ENCODE results near the gene OPCML.

Gene OPCML

GRCh38 chr11:133081020-133081419, 451.3 kb downstream of the OPCML start:
- 0 out of 2 replicates have a peak, but pooled peaks cover 5% of the 10 kb centered on the region for H3K27me3 ChIP-seq (replicated peaks; ENCODE audit: insufficient read depth, low read length)
- H3K4me1 ChIP-seq (ENCODE audit: low read length), result no peaks in the 10 kb centered on the region
- no peaks in the 10 kb centered on the region for H3F3A ChIP-seq (ENCODE audit: insufficient read depth, low read length)
- no peak overlapping the region for H3K4me2 ChIP-seq (ENCODE audit: low read depth, low read length)
- H3K9me3 ChIP-seq (replicated peaks; ENCODE audit: insufficient read depth, low read length), result no peaks in the 10 kb centered on the region
- H2AFZ ChIP-seq (ENCODE audit: low read length), result no peak overlapping the region
- TF ChIP-seq EZH2phosphoT487 (IDR thresholded peaks at IDR 0.05; ENCODE audit: low read length) (no peak), EZH2 (optimal IDR thresholded peaks at IDR 0.05; ENCODE audit: low read depth, low read length) (no peak), CTCF (IDR thresholded peaks at IDR 0.05; ENCODE audit: low read length) (no peak)
- no peak overlapping the region for H3K4me3 ChIP-seq (ENCODE audit: low read length)
- H3K9ac ChIP-seq (ENCODE audit: low read length), result no peak overlapping the region
- DNase-seq, result no peak
- H3K79me2 ChIP-seq (ENCODE audit: low read length), result no peaks in the 10 kb centered on the region
- no peak overlapping the region for H3K27ac ChIP-seq (ENCODE audit: low read length)
- no peaks in the 10 kb centered on the region for H4K20me1 ChIP-seq (ENCODE audit: insufficient read depth, low read length)
- no peaks in the 10 kb centered on the region for H3K36me3 ChIP-seq (replicated peaks; ENCODE audit: insufficient read depth, low read length)
- H3K9me2 ChIP-seq (replicated peaks; ENCODE audit: insufficient read depth, low read length), result no peaks in the 10 kb centered on the region

- Histone ChIP-seq H3K9me2 (replicated peaks; ENCODE audit: insufficient read depth, low read length) (no peaks in the 10 kb centered on the region), H3F3A (ENCODE audit: insufficient read depth, low read length) (no peaks in the 10 kb centered on the region), H4K20me1 (ENCODE audit: insufficient read depth, low read length) (no peaks in the 10 kb centered on the region), H3K36me3 (replicated peaks; ENCODE audit: insufficient read depth, low read length) (no peaks in the 10 kb centered on the region), H3K4me1 (ENCODE audit: low read length) (no peaks in the 10 kb centered on the region), H3K9me3 (replicated peaks; ENCODE audit: insufficient read depth, low read length) (no peaks in the 10 kb centered on the region), H2AFZ (ENCODE audit: low read length) (no peak overlapping the region), H3K4me3 (ENCODE audit: low read length) (no peak overlapping the region), H3K79me2 (ENCODE audit: low read length) (no peaks in the 10 kb centered on the region), H3K9ac (ENCODE audit: low read length) (no peak overlapping the region), H3K27me3 (replicated peaks; ENCODE audit: insufficient read depth, low read length) (0 out of 2 replicates have a peak, but pooled peaks cover 5% of the 10 kb centered on the region), H3K4me2 (ENCODE audit: low read depth, low read length) (peak overlapping the region; percentile 10; the same call in 1 of the 2 replicates), H3K27ac (ENCODE audit: low read length) (no peak overlapping the region)
- peak; percentile 61 for DNase-seq
- TF ChIP-seq EZH2 (optimal IDR thresholded peaks at IDR 0.05; ENCODE audit: low read depth, low read length) (no peak), CTCF (IDR thresholded peaks at IDR 0.05; ENCODE audit: low read length) (peak; percentile 69), EZH2phosphoT487 (IDR thresholded peaks at IDR 0.05; ENCODE audit: low read length) (no peak)
Measured at GRCh38 chr11:133078591-133079404, 453.5 kb downstream of the OPCML start.

GRCh38 chr11:133078012-133078411, 454.3 kb downstream of the OPCML start:
- no peak overlapping the region for H3K9ac ChIP-seq (ENCODE audit: low read length)
- no peaks in the 10 kb centered on the region for H3K9me2 ChIP-seq (replicated peaks; ENCODE audit: insufficient read depth, low read length)
- H3K4me1 ChIP-seq (ENCODE audit: low read length), result no peaks in the 10 kb centered on the region
- H3K9me3 ChIP-seq (replicated peaks; ENCODE audit: insufficient read depth, low read length), result no peaks in the 10 kb centered on the region
- H3K79me2 ChIP-seq (ENCODE audit: low read length), result no peaks in the 10 kb centered on the region
- H2AFZ ChIP-seq (ENCODE audit: low read length), result no peak overlapping the region
- no peaks in the 10 kb centered on the region for H3K36me3 ChIP-seq (replicated peaks; ENCODE audit: insufficient read depth, low read length)
- no peak overlapping the region for H3K27ac ChIP-seq (ENCODE audit: low read length)
- DNase-seq, result no peak
- TF ChIP-seq CTCF (IDR thresholded peaks at IDR 0.05; ENCODE audit: low read length) (no peak), EZH2 (optimal IDR thresholded peaks at IDR 0.05; ENCODE audit: low read depth, low read length) (no peak), EZH2phosphoT487 (IDR thresholded peaks at IDR 0.05; ENCODE audit: low read length) (no peak)
- H3F3A ChIP-seq (ENCODE audit: insufficient read depth, low read length), result no peaks in the 10 kb centered on the region
- H3K4me3 ChIP-seq (ENCODE audit: low read length), result no peak overlapping the region
- H3K4me2 ChIP-seq (ENCODE audit: low read depth, low read length), result no peak overlapping the region
- H3K27me3 ChIP-seq (replicated peaks; ENCODE audit: insufficient read depth, low read length), result 0 out of 2 replicates have a peak, but pooled peaks cover 5% of the 10 kb centered on the region
- H4K20me1 ChIP-seq (ENCODE audit: insufficient read depth, low read length), result no peaks in the 10 kb centered on the region
